Hindlimb muscle (tissue), 1 donor: ENCODE data around the gene NUP214. TPM values are rescaled to one million over a fixed set of nuclear protein-coding genes. Genes with fewer than 3 reads are reported as not detected.
"Not testable (repeated sequence)": the region's sequence is repeated elsewhere in the genome, so short reads cannot be mapped to it uniquely, and the experiment has no call there.

Source experiments
- DNase-seq: peaks from one replicate; pipeline ENCODE4 v3.0.0-alpha.2; 2013
- polyA plus RNA-seq: library from polyadenylated mRNA; unstranded; fragments of 120-200 nt; gene quantifications from one replicate; pipeline ENCODE4 v1.2.1, GENCODE V29; 2013; ENCODE audit not compliant: insufficient read length

NUP214 gene
- polyA plus RNA-seq, 1 donor = 34.7 TPM

GRCh38 chr9:131235480-131235851 is 110.1 kb downstream of the NUP214 start:
- no peak for DNase-seq

- DNase-seq = no peak
These were observed 110.8 kb downstream of the NUP214 start for GRCh38 chr9:131236161-131236560.

GRCh38 chr9:131236761-131237160 is 111.4 kb downstream of the NUP214 start:
- no peak for DNase-seq

GRCh38 chr9:131237291-131237690 is 111.9 kb downstream of the NUP214 start:
- DNase-seq = no peak

GRCh38 chr9:131237931-131238401 is 112.6 kb downstream of the NUP214 start:
- no peak for DNase-seq

GRCh38 chr9:131238402-131239021 is 113.1 kb downstream of the NUP214 start:
- DNase-seq = no peak

- DNase-seq = no peak
These were observed 114.0 kb downstream of the NUP214 start for GRCh38 chr9:131239161-131239975.

- DNase-seq = no peak
These were observed 114.9 kb downstream of the NUP214 start for GRCh38 chr9:131240047-131240921.

GRCh38 chr9:131244331-131244730 is 118.9 kb downstream of the NUP214 start:
- not testable (repeated sequence) for DNase-seq

- DNase-seq = no peak
These were observed 121.2 kb downstream of the NUP214 start for GRCh38 chr9:131246618-131247017.

- no peak for DNase-seq
These were observed 126.7 kb downstream of the NUP214 start for GRCh38 chr9:131252120-131252519.

- DNase-seq = no peak
These were observed 128.6 kb downstream of the NUP214 start for GRCh38 chr9:131253891-131254491.

- no peak for DNase-seq
These were observed 129.2 kb downstream of the NUP214 start for GRCh38 chr9:131254626-131255025.

- no peak for DNase-seq
These were observed 130.4 kb downstream of the NUP214 start for GRCh38 chr9:131255676-131256197.

GRCh38 chr9:131257266-131258025 is 132.1 kb downstream of the NUP214 start:
- no peak for DNase-seq

GRCh38 chr9:131258186-131258585 is 132.8 kb downstream of the NUP214 start:
- DNase-seq = no peak

GRCh38 chr9:131258698-131259431 is 133.5 kb downstream of the NUP214 start:
- DNase-seq = no peak

- no peak for DNase-seq
These were observed 134.1 kb downstream of the NUP214 start for GRCh38 chr9:131259432-131259898.

GRCh38 chr9:131259916-131260597 is 134.7 kb downstream of the NUP214 start:
- DNase-seq = no peak
